Measurements from ENCODE around the gene DST.

The DST gene

DNA sequence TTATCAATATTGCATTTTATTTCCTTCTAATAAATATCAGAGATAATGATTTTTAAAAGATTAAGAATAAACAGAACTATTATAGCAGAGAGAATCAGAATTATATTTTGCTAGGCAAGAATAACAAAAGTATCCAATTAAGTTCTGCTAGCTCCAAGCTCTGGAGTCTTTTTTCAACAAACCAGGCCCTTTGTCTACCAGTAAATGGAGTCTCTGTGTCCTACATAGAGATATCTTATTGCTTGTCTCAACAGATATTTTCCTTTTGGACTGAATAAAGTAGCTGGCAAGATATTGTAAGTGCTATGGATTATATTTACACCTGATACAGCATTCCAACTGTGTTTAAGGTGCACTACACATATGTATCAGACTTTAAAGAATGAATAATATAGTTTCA, 107.1 kb downstream of the DST start:
- no peak for DNase-seq

DNA sequence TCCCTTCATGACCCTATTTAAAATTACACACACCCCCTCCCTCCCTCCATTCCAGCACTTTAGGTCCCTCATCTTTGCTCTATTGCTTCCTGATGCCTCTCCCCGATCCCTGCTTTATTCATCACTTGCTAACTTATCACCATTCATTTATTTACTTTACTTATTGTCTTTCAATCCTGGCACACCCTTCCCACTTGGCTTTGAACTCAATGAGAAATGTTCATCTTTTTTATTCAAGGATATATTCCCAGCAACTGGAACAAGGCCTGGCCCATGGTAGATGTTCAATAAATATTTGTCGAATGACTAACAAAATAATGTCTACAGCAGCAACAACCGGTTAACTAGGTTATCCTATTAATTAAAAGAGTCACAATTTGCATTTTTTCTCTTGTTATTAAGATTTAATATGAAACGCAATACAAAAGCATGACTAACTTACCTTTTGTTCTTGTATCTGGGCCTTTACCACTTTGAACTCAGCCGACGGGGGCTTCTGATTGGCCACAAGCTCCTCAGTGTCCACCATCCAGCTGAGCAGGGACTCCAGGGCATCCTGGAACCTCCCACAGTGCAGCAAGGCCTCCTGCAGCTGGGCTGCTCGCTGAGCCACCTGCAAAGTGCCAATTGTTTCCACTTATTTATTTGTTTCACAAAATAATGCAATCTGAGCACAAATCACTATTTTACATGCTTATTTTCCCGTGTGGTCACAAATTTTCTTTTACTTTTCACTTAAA, 107.8 kb downstream of the DST start:
- DNase-seq, result no peak

DNA sequence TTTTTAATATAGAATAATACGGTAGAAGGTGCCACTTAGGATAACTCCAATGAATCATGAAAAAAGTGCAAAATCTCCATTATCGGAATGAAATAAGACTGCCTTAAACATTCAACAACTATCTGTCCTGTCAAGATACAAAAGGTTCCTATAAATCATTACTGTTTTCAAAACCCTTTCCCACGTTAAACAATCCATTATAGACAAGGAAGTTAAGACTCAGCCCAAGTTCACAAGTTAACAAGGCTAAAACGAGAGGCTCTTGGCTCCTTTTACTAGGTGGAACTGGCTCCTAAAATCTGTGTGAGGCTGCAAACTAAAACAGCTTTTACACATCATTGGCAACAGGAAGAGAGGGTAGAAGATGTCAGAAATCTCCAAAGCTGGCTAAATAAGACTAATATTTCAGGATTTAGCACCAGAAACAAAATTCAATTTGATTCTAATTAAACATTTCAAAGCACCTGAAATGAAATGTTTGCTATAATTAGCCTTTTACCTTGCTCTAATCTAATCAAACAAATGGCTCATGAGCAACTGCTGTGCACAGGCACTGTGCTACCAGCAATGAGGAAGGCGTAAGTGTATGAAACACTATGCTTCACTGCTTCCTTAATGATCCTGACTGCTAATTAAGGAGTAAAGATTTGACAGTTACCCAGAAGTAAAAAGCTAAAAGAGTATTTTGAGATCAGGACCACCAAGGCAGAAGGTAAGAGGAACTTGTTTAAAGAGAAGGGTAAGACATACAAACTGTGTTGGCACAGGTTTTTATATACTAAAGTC, 109.7 kb downstream of the DST start:
- DNase-seq, result no peak

DNA sequence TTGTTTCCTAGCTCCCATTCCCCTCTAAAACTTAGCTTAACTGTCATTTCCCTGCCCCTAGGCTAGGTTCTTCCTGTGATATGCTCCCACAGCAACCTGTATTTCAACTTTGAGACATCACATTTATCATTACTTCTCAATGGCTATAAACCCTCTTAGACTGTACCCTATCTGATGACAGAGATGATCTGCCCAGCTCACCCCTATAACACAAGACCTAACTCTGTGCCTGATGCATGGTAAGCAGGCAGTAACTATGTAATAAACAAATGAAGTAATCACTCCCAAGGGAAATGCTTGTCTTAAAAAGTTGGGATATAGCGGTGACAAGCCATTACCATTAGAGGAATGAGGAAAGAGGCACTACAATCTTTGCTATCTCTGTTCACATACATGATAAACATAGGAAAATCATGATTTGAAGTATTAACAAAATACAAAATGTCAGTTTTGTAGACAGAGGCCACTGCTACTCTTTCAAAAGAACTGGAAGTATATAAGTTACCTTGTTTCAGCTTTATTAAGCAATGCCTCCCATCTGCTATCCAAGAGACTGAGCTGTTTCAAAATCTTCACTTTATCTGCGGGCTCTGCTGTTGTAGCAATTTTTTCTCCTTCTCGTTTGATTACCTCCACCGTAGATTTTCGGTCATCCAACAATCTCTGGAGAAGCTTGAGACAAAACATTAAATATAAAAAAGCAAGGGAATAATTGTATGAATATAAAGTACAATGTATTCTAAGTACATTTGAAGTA, 110.7 kb downstream of the DST start:
- DNase-seq, result no peak

DNA sequence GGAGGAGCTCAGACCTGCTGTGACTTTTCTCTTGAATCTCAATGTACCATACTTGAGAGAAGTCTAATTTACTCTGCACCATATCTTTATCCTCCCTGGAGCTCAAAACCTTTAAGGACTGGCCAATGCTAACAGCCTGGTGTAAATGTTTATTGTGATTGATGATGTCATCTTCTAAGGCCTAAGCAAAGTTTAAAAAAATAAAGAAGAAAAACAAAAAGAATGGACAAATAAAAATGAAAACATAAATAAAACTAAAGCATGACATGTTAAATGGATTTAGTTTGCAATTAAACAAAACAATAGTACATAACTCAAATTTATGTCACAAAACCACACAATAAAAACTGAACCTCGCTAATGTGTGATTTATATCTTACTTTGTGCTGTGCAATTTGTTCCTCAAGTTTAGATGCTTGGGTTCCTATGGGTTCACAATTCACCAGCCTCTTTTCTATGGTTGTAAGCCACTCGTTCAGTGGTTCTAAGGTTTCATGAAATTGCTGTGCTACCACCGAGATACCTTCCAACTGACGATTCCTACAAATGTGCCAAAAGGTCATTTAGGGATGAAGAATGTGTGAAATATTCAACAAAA, 113.0 kb downstream of the DST start:
- no peak for DNase-seq

DNA sequence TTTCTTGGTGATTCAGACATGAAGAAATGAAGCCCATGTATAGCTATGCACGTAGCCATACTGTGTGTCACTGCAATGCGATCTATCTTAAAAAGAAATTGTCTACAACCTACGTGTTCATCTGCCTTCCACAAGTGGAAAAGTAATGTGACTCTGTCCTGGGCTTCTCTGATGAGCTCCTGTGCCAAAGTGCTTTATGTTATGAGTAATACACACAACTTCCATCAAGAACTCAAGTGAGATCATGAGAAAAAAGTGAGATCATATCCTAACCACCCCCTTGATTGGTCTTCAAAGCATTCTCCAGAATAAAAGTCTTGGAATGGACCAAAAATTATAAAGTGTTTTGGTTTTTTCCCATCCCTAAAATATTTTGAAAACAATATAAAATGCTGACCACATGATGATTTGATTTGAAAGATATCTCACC, 114.3 kb downstream of the DST start:
- no peak for DNase-seq

DNA sequence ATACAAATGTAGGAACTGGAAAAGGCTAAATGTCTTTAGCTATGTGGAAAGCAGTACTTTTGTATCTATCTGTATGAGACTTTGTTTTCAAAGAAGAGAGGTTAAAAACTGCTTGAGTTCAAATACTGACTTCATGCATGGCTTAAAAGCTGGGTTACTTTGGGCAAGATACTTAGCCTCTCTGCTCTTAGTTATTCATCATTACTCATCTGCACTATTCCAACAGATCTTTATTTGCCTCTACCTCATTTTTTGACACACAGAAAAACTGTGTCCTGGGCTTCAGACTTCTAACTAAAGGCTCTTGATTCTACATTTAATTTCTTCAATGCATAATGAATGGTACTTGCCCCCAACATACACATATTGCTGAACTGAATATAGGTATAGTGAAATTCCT, 114.8 kb downstream of the DST start:
- DNase-seq, result no peak

DNA sequence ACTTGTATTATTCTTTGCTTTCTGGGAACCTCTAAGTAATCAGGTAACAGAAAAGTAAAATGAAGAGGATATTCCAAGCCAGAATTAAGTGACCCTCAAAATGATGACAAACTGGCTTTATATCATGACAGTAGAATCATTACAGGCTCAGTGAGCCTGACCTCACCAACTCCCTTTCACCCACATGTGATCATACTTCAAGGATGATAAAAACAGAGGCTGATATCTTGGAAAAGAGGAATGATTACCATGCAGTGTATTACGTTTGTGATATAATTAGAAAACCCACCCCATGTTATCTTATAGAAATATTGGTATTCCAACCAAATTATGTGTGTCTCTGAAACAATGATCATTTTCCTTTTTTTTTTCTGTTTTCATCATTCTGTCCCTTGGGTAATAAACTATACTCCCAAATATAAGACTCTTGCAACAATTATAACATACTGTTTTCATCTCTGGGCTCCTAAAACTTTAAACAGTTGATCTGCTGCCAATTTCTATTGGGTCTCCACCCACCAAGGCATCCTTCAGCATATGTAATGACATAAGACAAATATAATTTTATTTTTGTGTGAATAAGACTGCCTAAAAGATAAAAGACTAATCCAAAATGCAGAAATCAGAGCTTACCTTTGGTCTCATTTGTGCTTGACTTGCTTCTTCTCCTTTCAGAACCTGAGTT, 115.7 kb downstream of the DST start:
- DNase-seq, result no peak

DNA sequence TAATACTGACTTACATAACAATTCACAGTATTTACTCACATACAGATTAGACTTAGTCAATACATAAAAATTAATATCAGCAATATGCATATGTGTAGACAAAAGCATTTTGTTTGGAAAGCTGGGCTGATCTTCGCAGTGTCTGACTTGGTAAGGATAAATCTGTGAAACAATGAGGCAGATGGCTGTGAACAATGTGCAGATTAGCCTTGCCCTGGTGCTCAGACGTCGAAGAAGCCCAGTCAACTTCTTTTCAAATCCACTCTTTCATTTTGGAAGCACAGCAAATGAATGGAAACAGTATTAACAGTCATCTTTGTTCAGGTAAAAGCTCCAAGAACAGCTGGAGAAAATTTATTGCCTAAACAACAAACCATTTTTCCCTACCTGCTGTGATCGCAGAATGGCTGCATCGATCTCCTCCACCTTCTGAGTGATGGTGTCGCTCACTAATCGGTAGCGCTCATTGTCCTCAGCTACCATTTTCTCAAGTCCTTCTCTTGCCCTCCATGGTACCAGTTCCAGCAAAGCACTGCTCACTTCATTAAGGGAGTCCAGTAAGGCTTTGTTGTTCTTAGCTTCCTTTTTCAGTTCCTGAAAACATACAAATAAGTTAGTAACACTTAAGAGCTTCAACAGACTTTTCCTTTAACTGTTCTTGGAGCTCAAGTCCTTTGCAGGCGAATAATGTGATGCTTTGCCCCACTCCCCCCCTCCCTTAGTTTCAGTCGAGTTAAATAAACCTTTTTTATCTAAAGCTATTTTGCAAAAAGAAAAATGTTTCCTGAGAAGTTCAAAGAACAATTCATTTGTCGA, 116.5 kb downstream of the DST start:
- no peak for DNase-seq

DNA sequence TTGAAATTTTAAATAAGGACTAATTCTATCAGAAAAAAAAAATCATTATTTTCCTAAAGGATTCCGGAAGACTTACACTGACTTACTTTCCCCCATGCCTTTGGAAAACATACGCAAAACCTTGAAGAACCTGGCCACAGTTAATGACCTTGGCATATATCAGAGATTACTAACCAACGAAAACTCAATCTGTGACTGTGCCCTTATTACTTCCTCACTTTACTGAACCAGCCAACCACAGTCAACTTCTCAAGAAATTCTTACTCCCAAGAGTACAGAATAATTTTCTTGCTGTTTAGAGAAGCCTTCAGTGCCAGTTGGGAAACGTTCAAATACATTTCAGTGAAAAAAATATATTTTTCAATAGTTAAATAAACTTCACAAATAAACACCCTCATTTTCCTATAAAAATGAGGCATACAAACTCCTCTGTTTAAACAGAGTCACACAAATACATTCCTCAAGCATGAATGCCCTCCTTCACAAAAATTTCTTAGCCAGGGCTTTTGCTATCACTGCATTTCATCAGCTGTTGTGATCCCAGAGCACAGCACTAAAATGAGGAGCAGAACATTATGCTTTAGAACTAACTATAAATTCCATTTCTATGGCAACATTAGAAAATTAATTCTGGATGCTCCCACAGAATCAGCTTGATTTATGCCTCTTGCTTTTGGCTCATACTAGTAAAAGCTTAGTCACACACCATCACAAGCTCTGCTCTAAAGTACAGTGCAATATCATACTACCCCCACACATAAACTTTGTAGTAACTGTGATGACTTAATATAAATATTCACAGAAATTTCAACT, 117.6 kb downstream of the DST start:
- no peak for DNase-seq

DNA sequence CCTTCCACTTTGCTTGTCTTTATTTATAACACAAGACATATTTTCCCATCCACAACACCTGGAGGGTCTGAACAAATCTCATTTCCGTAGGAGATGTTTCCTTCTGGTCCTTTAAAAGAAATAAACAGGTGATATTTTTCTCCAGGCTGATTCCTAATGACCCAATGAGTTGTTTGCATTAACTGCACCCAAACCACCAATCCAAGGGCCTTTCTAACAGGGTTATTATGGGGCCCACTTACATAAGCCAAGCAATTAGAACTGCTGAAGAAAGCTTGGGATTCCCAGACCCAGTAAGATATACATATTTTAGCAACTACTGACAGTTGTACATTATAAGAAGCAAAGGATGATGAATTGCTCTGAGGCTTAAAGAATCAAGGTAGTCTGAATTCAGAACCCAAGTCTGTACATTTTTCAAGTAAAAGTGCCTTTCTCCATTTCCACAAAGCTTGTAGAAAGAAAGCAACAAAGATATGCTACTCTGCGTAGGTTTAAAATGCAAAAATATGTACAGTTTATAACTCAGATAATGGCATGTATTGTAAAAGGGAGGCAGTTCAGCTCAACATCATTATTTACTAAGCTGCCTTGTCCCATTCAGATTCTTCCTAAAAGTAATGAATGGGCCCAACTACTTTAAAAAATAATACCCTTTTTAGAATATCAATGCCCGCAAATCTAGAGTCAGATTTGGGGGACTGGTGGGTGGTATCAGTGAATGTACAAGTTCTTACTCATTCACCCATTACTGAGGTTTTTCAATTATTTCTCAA, 120.0 kb downstream of the DST start:
- DNase-seq, result no peak

DNA sequence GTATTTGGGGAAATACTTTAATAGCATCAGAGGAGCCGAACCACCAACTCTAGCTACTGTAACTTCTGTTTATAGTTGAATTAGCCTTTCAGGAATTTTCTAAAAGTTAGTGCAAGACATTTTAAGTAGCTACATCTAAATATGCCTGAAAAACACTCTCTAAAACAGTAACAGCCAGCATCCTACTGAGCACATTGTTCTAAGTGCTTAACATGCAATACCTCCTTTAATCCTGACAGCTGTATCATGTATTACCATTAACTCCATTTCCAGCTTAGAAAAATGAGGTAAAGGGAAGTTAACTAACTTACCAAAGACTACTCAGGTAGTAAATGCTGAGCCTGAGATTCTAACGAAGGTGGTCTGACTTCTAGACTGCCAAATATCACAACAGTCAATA, 120.7 kb downstream of the DST start:
- DNase-seq, result no peak

DNA sequence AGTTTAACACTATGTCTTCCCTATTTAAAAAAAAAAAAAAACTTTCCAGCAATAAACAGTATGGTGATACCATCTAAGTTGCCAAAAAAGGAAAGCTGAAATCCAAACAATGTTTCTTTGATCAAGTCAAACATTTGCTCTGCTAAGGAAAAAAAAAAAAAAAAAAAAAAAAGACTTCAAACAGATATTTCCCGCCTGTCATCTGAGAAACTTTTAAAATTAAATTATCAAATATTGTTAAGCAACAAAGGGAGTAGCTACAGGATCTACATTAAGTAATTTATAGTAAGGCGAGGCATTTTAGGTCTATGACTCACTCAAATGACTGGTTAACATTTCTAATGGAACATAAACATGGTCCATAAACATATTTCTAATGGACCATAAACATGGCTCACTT, 121.2 kb downstream of the DST start:
- no peak for DNase-seq

DNA sequence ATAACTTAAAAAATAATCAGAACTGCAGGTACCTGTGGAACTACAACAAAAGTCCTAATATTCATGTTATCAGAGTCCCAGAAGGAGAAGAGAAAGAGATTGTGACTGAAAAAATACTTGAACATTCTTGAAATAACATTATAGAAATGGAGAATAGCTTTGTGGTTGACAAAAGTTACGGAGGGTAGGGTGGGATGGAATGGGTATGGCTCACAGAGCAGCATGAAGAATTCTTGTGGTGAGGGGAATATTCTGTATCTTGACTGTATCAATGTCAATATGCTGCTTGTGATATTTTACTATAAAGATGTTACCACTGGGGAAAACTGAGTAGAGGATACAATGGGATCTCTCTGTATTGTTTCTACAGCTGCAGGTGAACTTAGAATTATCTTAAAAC, 122.5 kb downstream of the DST start:
- no peak for DNase-seq

DNA sequence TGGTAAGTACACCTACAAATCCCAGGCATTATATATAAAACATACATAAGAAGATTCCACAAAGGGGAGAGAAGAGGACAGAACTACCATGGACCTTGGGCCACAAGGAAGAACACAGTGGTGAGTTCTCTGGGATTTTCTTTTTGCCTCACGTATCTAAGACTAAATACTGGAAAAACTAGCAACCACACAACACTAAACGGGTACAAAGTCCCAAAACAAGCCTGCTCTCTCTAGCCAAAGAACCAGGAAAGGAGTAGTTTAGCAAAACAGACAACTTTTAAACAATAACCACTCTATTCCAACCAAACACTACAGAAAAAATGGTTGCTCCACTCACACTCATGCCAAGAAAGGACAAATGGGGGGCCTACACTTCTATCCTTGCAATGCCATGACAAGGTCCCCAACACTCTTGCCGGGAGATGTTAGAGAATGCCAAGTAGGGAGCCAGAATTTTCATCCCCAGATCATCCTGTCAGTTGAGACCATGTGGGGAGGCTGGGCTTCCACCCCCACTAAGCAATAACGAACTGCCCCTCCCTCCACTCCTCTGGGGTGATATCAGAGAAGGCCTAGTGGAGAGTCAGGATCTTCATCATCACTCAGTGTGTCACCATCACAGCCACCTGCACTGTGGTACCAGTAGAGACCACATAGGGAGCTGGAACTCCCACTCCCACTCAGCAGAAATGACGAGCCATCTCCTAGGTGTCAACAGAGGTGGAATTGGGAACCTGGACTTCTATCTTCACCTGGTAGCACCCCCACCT, 123.5 kb downstream of the DST start:
- DNase-seq, result no peak

DNA sequence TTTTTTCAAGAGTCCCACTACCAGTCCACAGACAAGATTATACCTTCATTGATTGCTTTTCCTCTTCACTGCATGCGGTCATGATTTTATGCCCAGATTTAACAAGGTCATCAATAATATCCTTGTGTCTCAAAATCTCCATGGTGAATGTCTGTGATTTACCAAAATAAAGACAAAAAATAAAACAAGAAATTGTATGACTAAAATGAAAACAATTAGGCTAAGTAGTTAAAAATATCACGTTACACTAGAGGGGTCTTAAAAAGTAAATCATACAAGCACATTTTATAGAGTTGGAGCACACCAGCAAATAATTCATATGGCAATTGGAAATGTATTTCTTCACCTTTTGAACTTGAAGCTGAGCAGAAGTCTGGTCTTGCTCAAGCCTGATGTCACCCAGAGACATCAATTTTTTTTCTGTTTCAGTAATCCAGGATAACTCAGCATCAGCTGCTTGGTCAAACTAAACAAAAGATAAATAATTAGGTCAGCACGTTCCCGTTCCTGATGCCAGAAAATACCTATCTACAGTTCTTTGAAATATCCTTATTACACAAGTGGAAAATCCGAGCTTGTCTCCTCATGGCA, 125.4 kb downstream of the DST start:
- DNase-seq, result no peak

DNA sequence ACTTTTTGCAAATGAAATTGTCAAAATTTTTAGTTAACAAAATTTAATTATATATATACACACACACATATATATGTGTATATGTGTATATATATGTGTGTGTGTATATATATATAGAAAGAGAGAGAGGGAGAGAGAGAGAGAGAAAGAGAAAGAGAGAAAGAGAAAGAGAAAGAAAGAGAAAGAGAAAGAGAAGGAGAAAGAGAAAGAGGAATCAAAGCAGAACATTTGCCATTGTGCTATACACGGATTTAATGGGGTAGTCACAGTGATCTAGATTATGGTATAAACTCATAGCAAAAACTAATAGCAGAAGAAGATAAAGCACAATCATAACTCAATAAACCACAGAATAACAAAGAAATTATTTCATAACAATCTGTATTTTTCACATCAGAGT, 126.7 kb downstream of the DST start:
- DNase-seq, result no peak

DNA sequence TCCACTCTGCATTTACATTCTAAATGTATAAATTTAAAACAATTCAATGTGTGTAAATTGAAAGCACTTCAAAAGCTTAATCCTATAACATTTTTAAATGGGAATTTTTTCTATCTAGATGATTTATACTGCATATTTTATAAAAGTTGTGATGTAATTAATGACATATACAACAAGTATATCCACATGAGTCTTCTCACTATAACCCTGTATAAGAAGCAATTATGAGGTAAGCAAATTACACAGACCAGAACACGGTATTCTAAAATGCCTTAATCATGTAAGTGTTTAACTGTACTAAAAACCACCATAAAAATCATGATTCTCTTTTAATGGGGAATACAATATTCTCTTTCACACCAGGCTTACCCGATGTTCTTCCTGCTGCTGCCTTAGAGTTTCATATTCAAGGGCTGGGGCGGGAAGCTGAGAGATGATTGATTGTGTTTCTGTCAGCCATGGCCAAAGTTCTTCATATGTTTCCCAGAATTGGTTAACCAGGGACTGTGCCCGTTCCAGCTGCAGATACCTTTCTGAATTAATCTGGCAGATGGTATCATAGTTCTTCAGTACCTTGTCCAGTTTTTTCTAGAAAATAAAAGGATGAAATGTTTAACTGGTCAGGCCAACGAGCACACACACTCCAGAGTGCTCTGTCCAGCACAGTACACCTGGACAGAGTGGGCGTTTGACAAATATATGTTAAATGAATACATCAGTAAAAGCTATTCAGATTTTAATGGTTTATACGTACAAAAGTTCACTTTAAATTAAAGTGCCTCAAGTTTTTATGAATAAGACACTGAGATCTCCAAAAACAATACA, 127.4 kb downstream of the DST start:
- no peak for DNase-seq
